Activated T-helper 2 cell treated with anti-CD3 and anti-CD28 coated beads, Interferon-gamma antibody, Interleukin-2, Interleukin-4, amounts not matched to agents 10 μg/mL and 5 μg/mL and 100 μg/mL, durations not matched to agents 14 hours and 24 hours and 36 hours (primary cell): ENCODE results near the gene EPHA6. TPM values are rescaled to one million over a fixed set of nuclear protein-coding genes. Genes with fewer than 3 reads are reported as not detected.

Source experiments
- DNase-seq: peaks from one replicate; pipeline ENCODE4 v3.0.0; 2021; ENCODE audit warnings: low spot score
- H3K27ac Mint-ChIP-seq: one replicate; pipeline ENCODE4 v1.8.0; 2021; ENCODE audit warnings: mixed read lengths
- H3K27me3 Mint-ChIP-seq: one replicate; pipeline ENCODE4 v1.8.0; 2021; ENCODE audit warnings: low read depth, mixed read lengths
- H3K36me3 Mint-ChIP-seq: one replicate; pipeline ENCODE4 v1.8.0; 2021; ENCODE audit warnings: low read depth, mixed read lengths
- H3K4me1 Mint-ChIP-seq: one replicate; pipeline ENCODE4 v1.8.0; 2021; ENCODE audit warnings: low read depth, mixed read lengths
- H3K4me3 Mint-ChIP-seq: one replicate; pipeline ENCODE4 v1.8.0; 2021; ENCODE audit warnings: low read depth, mild to moderate bottlenecking, moderate library complexity, mixed read lengths
- H3K9me3 Mint-ChIP-seq: one replicate; pipeline ENCODE4 v1.8.0; 2021; ENCODE audit warnings: mixed read lengths
- intact Hi-C: fragments of 100-400 bp; cut with micrococcal nuclease; formaldehyde crosslinking; loops from one replicate; pipeline ENCODE4 v1.15.1; 2023
- total RNA-seq: library from RNA; stranded (reverse); gene quantifications from 2 replicates; pipeline ENCODE4 v1.2.3, GENCODE V29; 2022

The EPHA6 gene
- total RNA-seq = not detected in 2 replicates

DNA sequence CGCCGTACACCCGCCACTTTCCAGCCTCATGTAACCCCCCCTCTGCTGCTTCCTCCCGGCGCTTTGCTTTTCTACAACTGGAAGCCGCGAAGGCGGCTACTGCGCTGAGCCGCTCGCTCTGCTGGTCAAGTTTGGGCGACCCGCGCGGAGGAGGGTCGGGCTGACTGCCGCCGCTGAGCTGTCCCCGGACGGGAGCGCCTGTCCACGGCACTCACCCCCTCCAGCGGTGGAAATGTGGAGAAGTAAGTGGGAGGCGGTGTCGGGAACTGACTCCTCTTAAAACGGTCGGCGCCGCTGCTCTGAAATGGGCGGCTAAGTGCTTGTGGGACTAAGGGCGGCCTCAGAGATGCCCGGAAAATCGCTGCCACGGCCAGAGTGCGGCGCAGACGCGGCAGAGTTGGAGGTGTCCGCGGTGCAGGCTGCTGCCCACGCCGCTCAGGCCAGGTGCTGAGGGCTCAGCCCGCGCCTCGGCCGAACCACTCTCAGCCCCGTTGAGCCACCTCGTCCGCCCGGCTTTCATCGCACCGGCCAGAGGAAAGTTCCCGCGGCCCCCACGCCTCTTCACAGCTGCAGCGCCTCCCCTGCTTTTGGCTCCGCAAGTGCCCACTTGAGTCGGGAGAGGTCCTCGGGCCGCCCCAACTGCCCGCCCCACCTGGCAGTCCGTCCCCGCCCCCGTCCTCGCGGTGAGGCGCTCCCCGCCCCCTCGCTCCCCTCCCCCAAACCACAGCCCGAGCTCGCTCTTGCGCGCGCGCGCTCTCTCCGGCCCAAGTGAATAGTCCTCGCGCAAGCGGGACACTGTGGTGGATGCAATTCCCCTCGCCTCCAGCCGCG, at the start of gene EPHA6:
Gene EPHA6, plus strand, starts transcription at position 775 of the 831 bp plus-strand sequence.
- Mint-ChIP-seq H3K4me3 (peak within 1 kb of the TSS; percentile 69), H3K27ac (no peak within 1 kb of the TSS), H3K27me3 (peaks cover 24% of the 10 kb centered on the region), H3K4me1 (peaks cover 10% of the 10 kb centered on the region), H3K9me3 (no peaks in the 10 kb centered on the region), H3K36me3 (no peaks in the 10 kb centered on the region)
- intact Hi-C loops = loop anchor here (5.0 kb wide), 1 partner anchor 792 kb away; no protein-coding TSS in a partner anchor
- no peak for DNase-seq

DNA sequence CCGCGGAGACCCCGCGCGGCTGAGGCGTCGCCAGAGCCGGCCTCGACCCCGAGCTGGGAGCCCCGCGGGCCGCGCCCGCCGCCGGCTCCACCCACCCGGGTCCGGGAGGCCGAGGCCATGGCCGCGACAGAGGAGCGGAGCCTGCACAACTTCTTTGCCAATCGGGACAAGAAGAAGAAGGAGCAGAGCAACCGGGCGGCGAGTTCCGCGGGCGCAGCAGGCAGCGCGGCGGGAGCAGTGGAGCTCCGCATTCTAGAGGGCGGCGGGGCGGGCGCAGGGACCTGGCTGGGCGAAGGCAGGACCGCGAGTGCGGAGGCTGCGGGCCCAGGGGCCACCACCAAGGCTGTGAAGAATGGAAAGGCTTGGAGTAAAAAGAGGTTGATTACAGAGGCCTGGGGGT, 37.6 kb upstream of the EPHA6 start:
- H3K4me3 Mint-ChIP-seq = no peak overlapping the region
- peaks cover 35% of the 10 kb centered on the region for H3K9me3 Mint-ChIP-seq
- no peaks in the 10 kb centered on the region for H3K4me1 Mint-ChIP-seq
- no peaks in the 10 kb centered on the region for H3K27me3 Mint-ChIP-seq
- intact Hi-C loops = no loop called here
- H3K27ac Mint-ChIP-seq = no peak overlapping the region
- no peaks in the 10 kb centered on the region for H3K36me3 Mint-ChIP-seq
- DNase-seq = no peak

DNA sequence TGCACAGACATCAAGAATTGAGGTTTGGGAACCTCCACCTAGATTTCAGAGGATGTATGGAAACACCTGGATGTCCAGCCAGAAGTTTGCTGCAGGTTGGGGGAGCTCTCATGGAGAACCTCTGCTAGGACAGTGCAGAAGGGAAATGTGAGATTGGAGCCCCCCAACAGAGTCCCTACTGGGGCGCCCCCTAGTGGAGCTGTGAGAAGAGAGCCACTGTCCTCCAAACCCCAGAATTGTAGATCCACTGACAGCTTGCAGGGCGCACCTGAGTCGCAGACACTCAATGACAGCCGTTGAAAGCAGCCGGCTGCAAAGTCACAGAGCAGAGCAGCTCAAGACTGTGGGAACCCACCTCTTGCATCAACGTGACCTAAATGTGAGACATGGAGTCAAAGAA, 34.6 kb upstream of the EPHA6 start:
- intact Hi-C loops = no loop called here
- H3K9me3 Mint-ChIP-seq = peaks cover 19% of the 10 kb centered on the region
- H3K27me3 Mint-ChIP-seq = no peaks in the 10 kb centered on the region

DNA sequence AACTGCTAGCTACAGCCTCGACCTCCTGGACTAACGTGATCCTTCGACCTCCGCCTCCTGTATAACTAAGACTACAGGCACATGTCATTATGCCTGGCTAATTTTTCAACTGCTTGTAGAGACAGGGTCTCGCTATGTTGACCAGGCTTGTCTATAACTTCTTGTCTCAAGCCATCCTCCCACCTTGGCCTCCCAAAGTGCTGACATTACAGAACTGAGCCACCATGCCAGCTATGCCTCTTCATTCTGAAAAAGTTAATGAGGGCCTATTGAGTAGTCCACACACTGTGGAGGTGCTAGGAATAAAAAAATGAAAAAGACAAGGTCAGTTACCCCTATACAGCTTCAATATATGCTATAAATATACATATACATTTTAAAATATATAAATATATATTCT, 18.3 kb upstream of the EPHA6 start:
- Mint-ChIP-seq H3K4me1 (no peaks in the 10 kb centered on the region), H3K27me3 (no peaks in the 10 kb centered on the region), H3K36me3 (no peaks in the 10 kb centered on the region), H3K27ac (no peak overlapping the region), H3K4me3 (no peak overlapping the region), H3K9me3 (peaks cover 3% of the 10 kb centered on the region)
- no peak for DNase-seq
- intact Hi-C loops = no loop called here

More for the DNA sequence above, 34.6 kb upstream of the EPHA6 start:
- Mint-ChIP-seq H3K36me3 (no peaks in the 10 kb centered on the region), H3K27ac (no peak overlapping the region), H3K4me1 (no peaks in the 10 kb centered on the region), H3K4me3 (no peak overlapping the region)
- DNase-seq = no peak

DNA sequence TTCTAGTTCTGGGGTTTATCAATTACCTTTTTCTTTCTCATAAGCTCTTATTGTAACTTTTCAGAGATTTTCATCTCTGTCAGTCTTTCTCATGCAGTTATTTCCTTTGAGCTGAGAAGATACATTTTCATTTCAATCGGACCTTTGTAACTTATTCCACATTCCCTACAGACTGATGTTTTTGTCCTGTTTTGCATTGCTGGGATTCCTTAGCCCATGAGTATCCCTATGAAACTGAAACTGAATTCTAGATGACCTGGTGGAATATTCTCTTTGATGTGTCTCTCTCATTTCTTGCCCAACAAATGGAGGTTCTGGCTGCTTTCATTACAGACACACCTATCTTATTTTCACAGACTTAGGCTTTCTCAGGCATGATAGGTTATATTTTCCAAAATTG, 10.5 kb upstream of the EPHA6 start:
- H3K4me1 Mint-ChIP-seq = no peaks in the 10 kb centered on the region
- H3K27me3 Mint-ChIP-seq = no peaks in the 10 kb centered on the region
- H3K36me3 Mint-ChIP-seq = no peaks in the 10 kb centered on the region
- intact Hi-C loops = no loop called here
- H3K27ac Mint-ChIP-seq = no peak overlapping the region
- DNase-seq = no peak
- H3K9me3 Mint-ChIP-seq = no peaks in the 10 kb centered on the region
- no peak overlapping the region for H3K4me3 Mint-ChIP-seq

DNA sequence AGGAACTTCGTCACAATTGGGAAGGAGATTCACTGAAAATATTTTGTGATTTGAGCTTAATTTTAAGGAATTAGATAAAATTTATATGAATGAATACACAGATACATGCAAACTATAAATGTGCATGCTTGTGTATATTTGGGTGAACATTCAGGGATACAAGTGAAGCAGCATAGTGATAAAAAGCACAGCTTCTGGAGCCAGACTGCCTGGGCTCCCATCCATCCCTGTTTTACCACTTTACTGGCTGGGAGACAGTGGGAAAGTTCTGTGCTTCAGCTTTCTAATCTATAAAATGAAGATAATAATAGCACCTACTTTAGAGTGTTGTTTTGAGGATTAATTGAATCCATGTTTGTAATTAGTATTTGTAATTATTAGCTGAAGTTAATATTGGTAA, 8.1 kb upstream of the EPHA6 start:
- Mint-ChIP-seq H3K9me3 (no peaks in the 10 kb centered on the region), H3K27ac (no peak overlapping the region), H3K36me3 (no peaks in the 10 kb centered on the region), H3K4me3 (no peak overlapping the region), H3K27me3 (no peaks in the 10 kb centered on the region), H3K4me1 (no peaks in the 10 kb centered on the region)
- intact Hi-C loops = no loop called here
- DNase-seq = no peak

DNA sequence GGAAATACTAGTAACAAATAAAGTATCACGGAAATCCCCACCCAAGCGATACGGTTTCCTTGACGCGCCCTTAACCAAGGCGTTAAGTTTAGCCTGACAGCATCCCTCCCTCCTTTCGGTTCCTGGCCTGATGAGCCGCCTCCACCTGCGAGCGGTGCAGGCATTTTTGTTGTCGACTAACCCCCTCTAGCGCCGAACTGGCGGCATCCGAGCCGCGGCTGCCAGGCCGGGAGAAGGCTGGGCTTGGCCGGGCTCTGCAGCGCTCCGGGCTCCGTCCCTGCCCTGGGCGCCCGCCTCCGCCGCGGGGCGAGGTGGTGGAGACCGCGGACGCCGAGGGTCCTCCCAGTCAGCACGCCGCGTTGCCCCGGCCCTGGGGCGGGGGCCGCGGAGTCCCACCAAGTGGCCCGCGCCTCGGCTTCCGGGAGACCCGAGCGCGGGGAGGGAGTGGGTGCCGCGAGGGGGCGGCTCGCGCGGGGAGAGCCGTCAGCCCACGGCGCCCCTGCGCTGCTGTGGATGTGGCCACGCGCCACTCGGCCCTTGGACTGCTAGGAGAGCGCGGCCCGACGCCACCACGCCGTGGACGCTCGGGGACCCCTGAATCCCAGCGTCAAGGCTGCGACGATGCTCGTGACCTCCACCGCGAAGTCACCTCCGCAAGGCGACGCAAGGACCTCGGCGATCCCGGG, 1.1 kb upstream of the EPHA6 start:
- H3K27ac Mint-ChIP-seq = no peak overlapping the region
- H3K27me3 Mint-ChIP-seq = peaks cover 24% of the 10 kb centered on the region
- intact Hi-C loops = loop anchor here (5.0 kb wide), 1 partner anchor 791 kb away; no protein-coding TSS in a partner anchor
- peak overlapping the region; percentile 69 for H3K4me3 Mint-ChIP-seq
- peak; percentile 64 for DNase-seq
- peaks cover 10% of the 10 kb centered on the region for H3K4me1 Mint-ChIP-seq
- H3K9me3 Mint-ChIP-seq = no peaks in the 10 kb centered on the region
- H3K36me3 Mint-ChIP-seq = no peaks in the 10 kb centered on the region

DNA sequence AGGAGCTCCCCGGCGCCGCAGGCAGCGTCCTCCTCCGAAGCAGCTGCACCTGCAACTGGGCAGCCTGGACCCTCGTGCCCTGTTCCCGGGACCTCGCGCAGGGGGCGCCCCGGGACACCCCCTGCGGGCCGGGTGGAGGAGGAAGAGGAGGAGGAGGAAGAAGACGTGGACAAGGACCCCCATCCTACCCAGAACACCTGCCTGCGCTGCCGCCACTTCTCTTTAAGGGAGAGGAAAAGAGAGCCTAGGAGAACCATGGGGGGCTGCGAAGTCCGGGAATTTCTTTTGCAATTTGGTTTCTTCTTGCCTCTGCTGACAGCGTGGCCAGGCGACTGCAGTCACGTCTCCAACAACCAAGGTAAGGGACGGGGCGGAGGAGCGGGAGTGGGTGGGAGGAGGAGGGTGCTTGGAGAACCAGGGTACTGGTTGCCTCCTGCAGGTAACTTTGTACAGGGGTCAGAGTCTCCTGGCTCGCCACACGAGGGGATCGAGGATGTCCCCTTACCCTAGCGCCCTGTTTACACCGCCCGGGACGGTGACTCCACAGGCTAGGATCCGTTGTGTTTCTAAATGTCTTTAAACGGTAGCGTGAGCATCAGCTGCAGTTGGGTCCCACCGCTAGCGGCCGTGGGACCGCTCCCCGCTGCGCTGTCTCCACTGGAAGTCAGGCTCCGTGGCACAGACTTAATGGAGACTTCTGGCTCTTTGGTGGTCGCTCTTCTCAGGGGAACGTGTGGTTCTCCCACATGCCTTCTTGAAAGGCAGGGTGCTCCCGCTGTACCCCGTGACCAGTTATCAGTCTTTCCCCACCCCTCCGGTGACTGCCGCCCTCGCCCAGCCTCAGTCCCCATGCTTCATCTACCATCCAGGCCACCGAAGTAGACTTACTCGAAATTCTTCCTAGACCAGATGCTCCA, 515 bp downstream of the EPHA6 start:
- Mint-ChIP-seq H3K27me3 (peaks cover 24% of the 10 kb centered on the region), H3K27ac (no peak overlapping the region), H3K4me3 (peak overlapping the region; percentile 9), H3K4me1 (peaks cover 10% of the 10 kb centered on the region), H3K9me3 (no peaks in the 10 kb centered on the region), H3K36me3 (no peaks in the 10 kb centered on the region)
- no peak for DNase-seq
- intact Hi-C loops = loop anchor here (5.0 kb wide), 1 partner anchor 793 kb away; no protein-coding TSS in a partner anchor

DNA sequence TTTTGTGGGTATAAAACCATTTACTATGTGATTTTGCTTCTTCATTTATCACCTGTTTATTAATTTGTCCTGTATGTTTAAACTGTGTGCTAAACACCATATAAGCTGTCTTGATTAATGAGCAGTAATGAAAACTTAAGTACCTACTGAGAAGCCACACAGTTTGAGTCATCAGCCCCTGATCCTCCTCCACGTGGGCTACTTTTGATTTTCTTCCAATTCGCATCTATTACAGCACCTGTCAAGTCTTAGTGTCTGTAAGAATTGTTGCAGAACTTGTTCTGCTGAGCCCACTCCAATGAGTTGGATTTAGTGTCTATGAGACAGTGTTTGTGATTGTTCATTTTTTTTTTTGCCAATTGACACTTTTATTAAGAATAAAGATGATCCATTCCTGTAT, 16.8 kb downstream of the EPHA6 start:
- H3K27me3 Mint-ChIP-seq = no peaks in the 10 kb centered on the region

DNA sequence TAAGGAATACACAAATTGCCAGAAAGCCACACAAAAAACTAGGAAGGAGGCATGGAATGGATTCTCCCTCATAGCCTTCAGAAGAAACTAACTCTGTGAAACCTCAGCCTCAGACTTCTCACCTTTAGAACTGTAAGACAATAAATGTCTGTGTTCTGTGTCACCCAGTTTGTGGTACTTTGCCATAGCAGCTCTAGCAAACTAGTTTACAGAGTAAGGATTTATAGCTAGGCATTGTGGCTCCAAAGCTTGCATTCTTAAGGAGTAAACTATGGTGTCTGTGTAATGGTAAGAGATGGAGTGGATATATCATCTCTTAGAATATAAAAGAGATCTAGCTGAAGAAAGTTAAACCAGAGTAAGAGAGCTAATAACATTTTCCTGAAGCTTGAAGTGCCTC, 18.9 kb downstream of the EPHA6 start:
- Mint-ChIP-seq H3K4me3 (no peak overlapping the region), H3K9me3 (no peaks in the 10 kb centered on the region), H3K4me1 (no peaks in the 10 kb centered on the region), H3K36me3 (no peaks in the 10 kb centered on the region), H3K27me3 (no peaks in the 10 kb centered on the region), H3K27ac (no peak overlapping the region)
- intact Hi-C loops = no loop called here
- DNase-seq = no peak

More for the DNA sequence above, 16.8 kb downstream of the EPHA6 start:
- Mint-ChIP-seq H3K4me3 (no peak overlapping the region), H3K4me1 (no peaks in the 10 kb centered on the region), H3K27ac (no peak overlapping the region), H3K36me3 (no peaks in the 10 kb centered on the region), H3K9me3 (no peaks in the 10 kb centered on the region)
- no peak for DNase-seq
- intact Hi-C loops = no loop called here

DNA sequence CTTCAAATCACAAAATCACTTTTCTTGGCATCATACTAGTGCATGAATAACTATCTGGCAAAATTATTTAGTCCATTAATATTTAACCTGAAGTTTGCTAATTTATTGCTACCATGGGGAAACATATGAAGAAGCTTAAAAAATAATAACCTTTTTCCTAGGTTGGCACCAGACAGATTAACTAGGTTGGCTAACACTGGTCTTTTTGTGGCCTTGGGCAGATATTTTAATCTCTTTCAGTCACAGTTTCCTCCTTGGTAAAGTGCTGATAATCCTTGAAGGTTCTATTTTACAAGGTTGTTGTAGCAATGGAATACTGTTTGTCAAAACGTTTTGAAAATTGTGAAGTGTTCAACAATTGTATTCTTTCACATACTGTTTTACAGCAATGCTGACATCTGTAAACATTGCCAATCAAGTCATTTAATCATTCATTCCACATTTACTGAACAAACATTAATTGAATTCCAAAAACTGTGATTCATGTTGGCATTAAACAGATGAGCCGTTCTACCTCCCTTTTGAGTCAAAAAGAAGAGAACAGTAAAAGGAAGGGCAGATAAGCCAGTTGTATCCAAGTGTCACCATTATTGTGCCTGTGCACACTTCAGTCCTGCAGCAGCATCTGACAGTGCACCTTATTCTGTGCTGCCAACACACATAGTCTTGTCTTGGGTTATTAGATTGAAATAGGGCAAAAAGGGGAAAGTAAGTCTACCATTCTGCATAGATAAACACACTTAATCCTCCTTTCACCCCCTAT, 21.9 kb downstream of the EPHA6 start:
- H3K9me3 Mint-ChIP-seq = no peaks in the 10 kb centered on the region
- no peak overlapping the region for H3K27ac Mint-ChIP-seq
- no peaks in the 10 kb centered on the region for H3K36me3 Mint-ChIP-seq
- no peaks in the 10 kb centered on the region for H3K4me1 Mint-ChIP-seq
- no peak overlapping the region for H3K4me3 Mint-ChIP-seq
- intact Hi-C loops = no loop called here
- H3K27me3 Mint-ChIP-seq = no peaks in the 10 kb centered on the region
- no peak for DNase-seq
